H1 (cell line): ENCODE measurements around the gene ERO1B. TPM values are rescaled to one million over a fixed set of nuclear protein-coding genes. Genes with fewer than 3 reads are reported as not detected.

ENCODE experiments used
- CTCF ChIA-PET: fragments of 300-600 bp; sonication (Branson Sonifier 250); formaldehyde crosslinking; loops from one replicate; lab custom pipeline; 2021; ENCODE audit not compliant: partially characterized antibody; lab: Charles Lee
- POLR2A ChIA-PET: fragments of 300-600 bp; sonication (Branson Sonifier 250); formaldehyde crosslinking; loops from one replicate; lab custom pipeline; 2021; ENCODE audit warnings: inconsistent platforms; ENCODE audit not compliant: partially characterized antibody; lab: Charles Lee
- DNase-seq, 2 experiments: peaks; one replicate each; pipeline versions ENCODE4 v3.0.0 to v3.0.0-alpha.2; 2010 to 2022; ENCODE audit warnings: low spot score in 2 of 2, low read depth in 1 of 2, mixed read lengths in 1 of 2
- FAIRE-seq: peaks from 2 replicates; lab custom pipeline; 2011; peaks lifted over from hg19 to GRCh38; lab: Jason Lieb, UNC
- H2AFZ ChIP-seq: 2 replicates; pipeline ENCODE4 v1.8.1; 2012; ENCODE audit warnings: low read length, inconsistent platforms
- H2AK5ac ChIP-seq: 2 replicates; pipeline ENCODE4 v1.6.1; 2013; ENCODE audit warnings: low read depth, low read length
- H2BK120ac ChIP-seq: replicated peaks from 2 replicates; pipeline ENCODE3; 2013; ENCODE audit warnings: low read depth, low read length, inconsistent platforms
- H2BK12ac ChIP-seq: 2 replicates; pipeline ENCODE4 v1.6.1; 2013; ENCODE audit warnings: low read depth, low read length
- H2BK15ac ChIP-seq: 2 replicates; pipeline ENCODE4 v1.6.1; 2013; ENCODE audit warnings: low read length
- H2BK20ac ChIP-seq: 2 replicates; pipeline ENCODE4 v1.6.1; 2013; ENCODE audit warnings: low read length
- H2BK5ac ChIP-seq: 2 replicates; pipeline ENCODE4 v1.6.1; 2013; ENCODE audit warnings: low read depth, low read length
- H3K14ac ChIP-seq: 2 replicates; pipeline ENCODE4 v1.6.1; 2013; ENCODE audit warnings: inconsistent platforms; ENCODE audit not compliant: insufficient read length
- H3K18ac ChIP-seq: 2 replicates; pipeline ENCODE4 v1.6.1; 2013; ENCODE audit warnings: low read length; ENCODE audit errors: extremely low read depth
- H3K23ac ChIP-seq: 2 replicates; pipeline ENCODE4 v1.6.1; 2013; ENCODE audit warnings: inconsistent platforms; ENCODE audit not compliant: insufficient read length
- H3K23me2 ChIP-seq: 2 replicates; pipeline ENCODE4 v1.6.1; 2013; ENCODE audit warnings: low read depth, low read length
- H3K27ac ChIP-seq: 2 replicates; pipeline ENCODE4 v1.6.1; 2011; ENCODE audit warnings: low read depth, low read length, inconsistent platforms
- H3K27me3 ChIP-seq, 4 experiments: replicated peaks in 1 of 4; 1 replicate in 1 of 4; 2 replicates in 3 of 4; pipeline versions ENCODE4 v1.6.1 to v1.8.1; 2011 to 2013; ENCODE audit warnings: low read length in 3 of 4, mild to moderate bottlenecking in 3 of 4, inconsistent platforms in 2 of 4, mixed read lengths in 2 of 4, moderate library complexity in 1 of 4; ENCODE audit not compliant: control insufficient read depth in 3 of 4, insufficient read depth in 3 of 4; ENCODE audit errors: extremely low read depth in 1 of 4
- H3K36me3 ChIP-seq, 4 experiments: 2 replicates each; pipeline versions ENCODE4 v1.6.1 to v1.8.1; 2011 to 2013; ENCODE audit warnings: mild to moderate bottlenecking in 4 of 4, low read length in 3 of 4, moderate library complexity in 2 of 4, control low read depth in 1 of 4, inconsistent platforms in 1 of 4; ENCODE audit not compliant: insufficient read depth in 4 of 4, control insufficient read depth in 2 of 4
- H3K4ac ChIP-seq: replicated peaks from 2 replicates; pipeline ENCODE3; 2013; ENCODE audit warnings: low read length, low read depth, mixed read lengths, inconsistent platforms; ENCODE audit not compliant: insufficient read length
- H3K4me1 ChIP-seq, 4 experiments: replicated peaks in 1 of 4; 1 replicate in 1 of 4; 2 replicates in 3 of 4; pipeline versions ENCODE4 v1.6.1 to v1.8.1; 2011 to 2013; ENCODE audit warnings: low read length in 3 of 4, inconsistent platforms in 2 of 4, mixed read lengths in 1 of 4; ENCODE audit not compliant: insufficient read depth in 4 of 4, control insufficient read depth in 3 of 4
- H3K4me2 ChIP-seq, 2 experiments: 2 replicates each; pipeline versions ENCODE4 v1.6.1 to v1.8.1; 2011 to 2013; ENCODE audit warnings: low read depth in 2 of 2, low read length in 2 of 2, control low read depth in 1 of 2, inconsistent platforms in 1 of 2, mild to moderate bottlenecking in 1 of 2; ENCODE audit not compliant: insufficient read depth in 1 of 2
- H3K4me3 ChIP-seq, 4 experiments: fragments of 200-600, 300-600 bp in 1 of 4; sonication (generic), shearing (Covaris generic), sonication (Bioruptor Twin) in 1 of 4; 2 replicates each; pipeline versions ENCODE4 v1.5.1 to v1.8.1; 2011 to 2016; ENCODE audit warnings: low read length in 4 of 4, low read depth in 3 of 4, control low read depth in 2 of 4, inconsistent platforms in 2 of 4, mild to moderate bottlenecking in 2 of 4, mixed read lengths in 1 of 4, moderate library complexity in 1 of 4; ENCODE audit not compliant: insufficient read depth in 2 of 4; ENCODE audit errors: extremely low read depth in 1 of 4
- H3K56ac ChIP-seq: replicated peaks from 2 replicates; pipeline ENCODE3; 2013; ENCODE audit warnings: low read depth, mild to moderate bottlenecking, mixed read lengths, low read length, inconsistent platforms; ENCODE audit not compliant: insufficient read length
- H3K79me1 ChIP-seq: 2 replicates; pipeline ENCODE4 v1.6.1; 2013; ENCODE audit warnings: low read depth, low read length, control low read depth
- H3K79me2 ChIP-seq, 2 experiments: 2 replicates each; pipeline versions ENCODE4 v1.6.1 to v1.8.1; 2012 to 2013; ENCODE audit warnings: low read length in 2 of 2, mild to moderate bottlenecking in 2 of 2, inconsistent platforms in 1 of 2; ENCODE audit not compliant: insufficient read depth in 2 of 2, control insufficient read depth in 1 of 2
- H3K9ac ChIP-seq, 4 experiments: replicated peaks in 1 of 4; 1 replicate in 1 of 4; 2 replicates in 3 of 4; pipeline versions ENCODE4 v1.6.1 to v1.8.1; 2011 to 2013; ENCODE audit warnings: low read depth in 3 of 4, low read length in 3 of 4, control low read depth in 2 of 4, mild to moderate bottlenecking in 2 of 4, moderate library complexity in 2 of 4, inconsistent platforms in 1 of 4; ENCODE audit errors: extremely low read depth in 1 of 4
- H3K9me3 ChIP-seq, 2 experiments: 2 replicates each; pipeline versions ENCODE4 v1.6.1 to v1.8.1; 2012 to 2013; ENCODE audit warnings: mild to moderate bottlenecking in 2 of 2, moderate library complexity in 2 of 2, control low read depth in 1 of 2, inconsistent platforms in 1 of 2, low read depth in 1 of 2, low read length in 1 of 2, mixed read lengths in 1 of 2; ENCODE audit not compliant: insufficient read depth in 2 of 2
- H4K20me1 ChIP-seq, 2 experiments: replicated peaks in 1 of 2; 2 replicates each; pipeline versions ENCODE3 to v1.8.1; 2011 to 2013; ENCODE audit warnings: inconsistent platforms in 2 of 2, low read length in 2 of 2, mild to moderate bottlenecking in 1 of 2; ENCODE audit not compliant: insufficient read depth in 2 of 2, control insufficient read depth in 1 of 2
- H4K5ac ChIP-seq: 2 replicates; pipeline ENCODE4 v1.6.1; 2013; ENCODE audit warnings: low read length, low read depth, mixed read lengths, inconsistent platforms; ENCODE audit not compliant: insufficient read length
- H4K8ac ChIP-seq: 2 replicates; pipeline ENCODE4 v1.8.0; 2013; ENCODE audit warnings: mild to moderate bottlenecking, moderate library complexity, low read length, inconsistent platforms; ENCODE audit not compliant: insufficient read depth; ENCODE audit errors: extremely low read depth
- H4K91ac ChIP-seq: replicated peaks from 2 replicates; pipeline ENCODE3; 2013; ENCODE audit warnings: low read length, mixed read lengths, inconsistent platforms; ENCODE audit not compliant: insufficient read length
- E2F6 ChIP-seq: IDR thresholded peaks from 2 replicates; pipeline ENCODE4 v1.6.1; 2012; ENCODE audit warnings: inconsistent platforms
- HDAC2 ChIP-seq, 2 experiments: fragments of 300-600 bp in 1 of 2; sonication (generic) in 1 of 2; IDR thresholded peaks; 2 replicates each; pipeline ENCODE4 v1.6.1; 2011 to 2012; ENCODE audit warnings: low read depth in 2 of 2, low read length in 2 of 2, mild to moderate bottlenecking in 2 of 2, moderate library complexity in 2 of 2, borderline replicate concordance in 1 of 2, inconsistent platforms in 1 of 2
- KDM5A ChIP-seq: fragments of 200-600 bp; IDR thresholded peaks from 2 replicates; pipeline ENCODE4 v1.7.1; 2012; ENCODE audit warnings: mild to moderate bottlenecking, low read length, inconsistent platforms, mixed read lengths
- MAFK ChIP-seq: IDR thresholded peaks from 2 replicates; pipeline ENCODE4 v1.6.1; 2012; ENCODE audit warnings: low read depth, mild to moderate bottlenecking, improper control_type of control experiment, low read length
- POLR2AphosphoS5 ChIP-seq: IDR thresholded peaks from 2 replicates; pipeline ENCODE4 v1.6.1; 2011; ENCODE audit warnings: low read depth, low read length
- RBBP5 ChIP-seq: IDR thresholded peaks from 2 replicates; pipeline ENCODE4 v1.7.1; 2012; ENCODE audit warnings: low read depth, mild to moderate bottlenecking, inconsistent platforms, low read length, moderate library complexity, borderline replicate concordance
- SAP30 ChIP-seq: fragments of 300-600 bp; sonication (generic); IDR thresholded peaks from 2 replicates; pipeline ENCODE4 v1.7.1; 2012; ENCODE audit warnings: low read length, moderate library complexity, mild to moderate bottlenecking, inconsistent platforms; ENCODE audit not compliant: insufficient read depth, insufficient replicate concordance
- SUZ12 ChIP-seq: fragments of 200-600 bp; sonication (generic); IDR thresholded peaks from 2 replicates; pipeline ENCODE4 v1.6.1; 2012; ENCODE audit warnings: mild to moderate bottlenecking, inconsistent platforms, low read length, moderate library complexity, mixed read lengths
- TAF1 ChIP-seq: IDR thresholded peaks from 2 replicates; pipeline ENCODE4 v1.6.1; 2011; ENCODE audit warnings: mild to moderate bottlenecking, low read depth, low read length
- WGBS, 2 experiments: shearing (Covaris generic) in 1 of 2; methylation state at CpG; one replicate each; pipeline versions ENCODE4 v1.1.6 to v1.1.7; 2013 to 2015; ENCODE audit warnings: low lambda C conversion rate in 2 of 2, mixed read lengths in 2 of 2, inconsistent platforms in 1 of 2, low coverage in 1 of 2, missing lambda C conversion rate in 1 of 2; ENCODE audit not compliant: insufficient replicate concordance in 2 of 2, insufficient coverage in 1 of 2, insufficient read length in 1 of 2; ENCODE audit errors: extremely low coverage in 1 of 2, missing lambda C conversion rate in 1 of 2; 5-methylcytosine and 5-hydroxymethylcytosine counted together
- polyA plus RNA-seq, 7 experiments: library from polyadenylated mRNA; depleted of rRNA in 3 of 7; stranded (reverse) in 5 of 7; unstranded in 2 of 7; fragments of >200 nt in 5 of 7; fragments of 200-250 nt in 2 of 7; gene quantifications; 1 replicate in 5 of 7; 2 replicates in 1 of 7; 4 replicates in 1 of 7; pipeline versions ENCODE4 v1.2.1 to v1.2.3, GENCODE V29; 2011 to 2013; ENCODE audit warnings: missing spikeins in 2 of 7, mixed read lengths in 2 of 7
- total RNA-seq: library from RNA; stranded (reverse); fragmentation: NEBNext Ultra II Directional; extraction: Animal tissue kit (Norgen Biotek cat#: 25700); gene quantifications from 2 replicates; pipeline ENCODE4 v1.2.1, GENCODE V29; 2021
- TF ChIP-seq, protein P1 (sequence below): IDR thresholded peaks from 2 replicates; pipeline ENCODE4 v1.6.1; 2011; ENCODE audit warnings: low read depth, mild to moderate bottlenecking, low read length; ENCODE audit not compliant: insufficient read depth
- TF ChIP-seq, protein P2 (sequence below): IDR thresholded peaks from 2 replicates; pipeline ENCODE4 v1.6.1; 2012; ENCODE audit warnings: inconsistent platforms

The ERO1B gene
- total and polyA plus RNA-seq, 2 of the 8 experiments (the other 6 are each of a cell fraction or from before 2014, with no cell fraction given), result 0.74 to 5.6 TPM

DNA sequence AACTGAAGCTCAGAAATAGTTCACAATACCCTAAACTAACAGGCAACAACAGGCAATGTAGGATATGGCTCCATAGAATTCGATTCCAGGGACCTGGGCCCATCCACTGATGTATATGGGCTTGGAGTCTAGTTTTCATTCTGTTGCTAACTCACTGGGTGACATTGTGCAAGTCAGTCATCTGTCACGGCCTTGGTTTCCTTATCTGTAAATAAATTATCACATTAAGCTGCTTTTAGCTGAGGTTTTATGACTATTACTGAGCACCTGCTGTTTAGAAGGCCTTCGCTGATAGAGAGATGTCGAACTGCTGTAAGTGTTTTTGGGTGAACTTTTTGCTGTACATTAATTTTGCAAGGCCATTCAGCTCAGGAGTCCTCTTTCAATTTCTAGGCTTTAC, 22.9 kb upstream of the ERO1B start:
- no peak overlapping the region for H3K18ac ChIP-seq
- no peak overlapping the region for H3K27ac ChIP-seq
- no peak overlapping the region for H3K14ac ChIP-seq
- CTCF ChIA-PET, result interaction anchor here (0.6 to 2.0 kb wide), 6 partner anchors 11 to 335 kb away, joined by 3 to 5 read pairs (median 4); no protein-coding TSS in a partner anchor
- H2BK12ac ChIP-seq, result no peak overlapping the region
- no peak for DNase-seq
- H3K56ac ChIP-seq, result no peak overlapping the region
- H2BK20ac ChIP-seq, result no peak overlapping the region
- H3K23me2 ChIP-seq, result no peaks in the 10 kb centered on the region
- H3K4me2 ChIP-seq, result no peak overlapping the region
- no peak overlapping the region for H3K4ac ChIP-seq
- WGBS, 2 experiments, result 91% methylated on average over 4 of the region's 4 CpGs; no CpG with 5 or more reads in 1 of the 2 experiments
- H3K9ac ChIP-seq, result no peak overlapping the region
- no peak overlapping the region for H4K8ac ChIP-seq
- no peak overlapping the region for H3K23ac ChIP-seq
- H2BK5ac ChIP-seq, result no peak overlapping the region
- no peak overlapping the region for H4K5ac ChIP-seq
- H3K79me2 ChIP-seq, result no peaks in the 10 kb centered on the region
- no peak overlapping the region for H4K91ac ChIP-seq
- no peak overlapping the region for H3K4me3 ChIP-seq
- H3K9me3 ChIP-seq, result no peaks in the 10 kb centered on the region
- no peak overlapping the region for H2BK15ac ChIP-seq
- peaks cover 0 to 4% (median 0%) of the 10 kb centered on the region in 4 experiments; a peak in 2 of 7 replicates for H3K4me1 ChIP-seq
- POLR2A ChIA-PET, result no interaction called here
- H2BK120ac ChIP-seq, result no peak overlapping the region
- no peaks in the 10 kb centered on the region for H3K79me1 ChIP-seq
- H3K36me3 ChIP-seq, result no peaks in the 10 kb centered on the region
- no peaks in the 10 kb centered on the region for H3K27me3 ChIP-seq
- no peak overlapping the region for H2AFZ ChIP-seq
- no peak overlapping the region for H2AK5ac ChIP-seq
- no peaks in the 10 kb centered on the region for H4K20me1 ChIP-seq
- no peak for FAIRE-seq
- no peak for TF ChIP-seq SUZ12
- TF ChIP-seq HDAC2 (IDR thresholded peaks at IDR 0.05; ENCODE audit: borderline replicate concordance in 1 of 2, low read depth in 2 of 2, low read length in 2 of 2), result no peak
- TF ChIP-seq, protein P1, sequence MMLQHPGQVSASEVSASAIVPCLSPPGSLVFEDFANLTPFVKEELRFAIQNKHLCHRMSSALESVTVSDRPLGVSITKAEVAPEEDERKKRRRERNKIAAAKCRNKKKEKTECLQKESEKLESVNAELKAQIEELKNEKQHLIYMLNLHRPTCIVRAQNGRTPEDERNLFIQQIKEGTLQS, result no peak
- no peak for TF ChIP-seq MAFK
- no peak for TF ChIP-seq RBBP5
- no peak for TF ChIP-seq KDM5A
- no peak for TF ChIP-seq SAP30
- TF ChIP-seq TAF1, result no peak
- TF ChIP-seq E2F6, result no peak
- TF ChIP-seq, protein P2, sequence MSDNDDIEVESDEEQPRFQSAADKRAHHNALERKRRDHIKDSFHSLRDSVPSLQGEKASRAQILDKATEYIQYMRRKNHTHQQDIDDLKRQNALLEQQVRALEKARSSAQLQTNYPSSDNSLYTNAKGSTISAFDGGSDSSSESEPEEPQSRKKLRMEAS, result no peak
- TF ChIP-seq POLR2AphosphoS5, result no peak
